NCI-H1105 (cell line): ENCODE results near the gene DNAJB12.
"Not testable (repeated sequence)": the region's sequence is repeated elsewhere in the genome, so short reads cannot be mapped to it uniquely, and the experiment has no call there.

ENCODE experiments used
- DNase-seq: peaks from one replicate; lab custom pipeline; 2025; lab: John Stamatoyannopoulos, UW

The DNAJB12 gene

GRCh38 chr10:72354356-72355213 is at the start of gene DNAJB12:
Gene DNAJB12 (minus strand): TSS chr10:72354919. CDS start chr10:72354897, 22 bp downstream.
- peak; percentile 79 for DNase-seq

GRCh38 chr10:72395581-72395980 is 40.9 kb upstream of the DNAJB12 start:
- not testable (repeated sequence) for DNase-seq

- DNase-seq = no peak
These were observed 37.9 kb upstream of the DNAJB12 start for GRCh38 chr10:72392571-72392970.

GRCh38 chr10:72390764-72391163 is 36.0 kb upstream of the DNAJB12 start:
- DNase-seq = no peak

- no peak for DNase-seq
These were observed 35.0 kb upstream of the DNAJB12 start for GRCh38 chr10:72389716-72390115.

- DNase-seq = no peak
These were observed 34.3 kb upstream of the DNAJB12 start for GRCh38 chr10:72389014-72389413.

GRCh38 chr10:72388062-72388461 is 33.3 kb upstream of the DNAJB12 start:
- DNase-seq = no peak

GRCh38 chr10:72386916-72387586 is 32.3 kb upstream of the DNAJB12 start:
- DNase-seq = no peak

- no peak for DNase-seq
These were observed 31.0 kb upstream of the DNAJB12 start for GRCh38 chr10:72385724-72386123.

- DNase-seq = not testable (repeated sequence)
These were observed 30.3 kb upstream of the DNAJB12 start for GRCh38 chr10:72384982-72385381.

- DNase-seq = no peak
These were observed 25.1 kb upstream of the DNAJB12 start for GRCh38 chr10:72379776-72380175.

- no peak for DNase-seq
These were observed 24.3 kb upstream of the DNAJB12 start for GRCh38 chr10:72379062-72379461.

- DNase-seq = no peak
These were observed 20.9 kb upstream of the DNAJB12 start for GRCh38 chr10:72375585-72375984.

- DNase-seq = no peak
These were observed 20.5 kb upstream of the DNAJB12 start for GRCh38 chr10:72375173-72375572.

GRCh38 chr10:72370201-72370722 is 15.5 kb upstream of the DNAJB12 start:
- DNase-seq = no peak

GRCh38 chr10:72367301-72367960 is 12.7 kb upstream of the DNAJB12 start:
- DNase-seq = no peak

GRCh38 chr10:72365106-72365895 is 10.6 kb upstream of the DNAJB12 start:
- no peak for DNase-seq

- DNase-seq = peak; percentile 78
These were observed 9.6 kb upstream of the DNAJB12 start for GRCh38 chr10:72364239-72364777.

GRCh38 chr10:72356987-72357386 is 2.3 kb upstream of the DNAJB12 start:
- DNase-seq = no peak

- DNase-seq = no peak
These were observed 1.4 kb upstream of the DNAJB12 start for GRCh38 chr10:72356115-72356514.

GRCh38 chr10:72355214-72355555 is 466 bp upstream of the DNAJB12 start:
- DNase-seq = no peak

- no peak for DNase-seq
These were observed 759 bp downstream of the DNAJB12 start for GRCh38 chr10:72353965-72354355.
